AG04449 (cell line): ENCODE results near the gene CGAS.
"Not testable (repeated sequence)": the region's sequence is repeated elsewhere in the genome, so short reads cannot be mapped to it uniquely, and the experiment has no call there.

Experiments used
- CTCF ChIA-PET: fragments of 350-600 bp; formaldehyde crosslinking; extraction: SDS; loops from one replicate; lab custom pipeline; 2021; ENCODE audit warnings: antibody characterized with exemption; lab: Yijun Ruan, JAX
- POLR2A ChIA-PET: fragments of 400-600, 350-600 bp; formaldehyde crosslinking; extraction: SDS; loops from one replicate; lab custom pipeline; 2020; ENCODE audit warnings: antibody characterized with exemption, inconsistent platforms; lab: Yijun Ruan, JAX
- DNase-seq: peaks from one replicate; pipeline ENCODE4 v3.0.0-alpha.2; 2010; ENCODE audit warnings: low read depth, low spot score
- H3K4me3 ChIP-seq: 2 replicates; pipeline ENCODE4 v1.5.1; 2011; ENCODE audit warnings: low read depth, mild to moderate bottlenecking, control low read depth, low read length
- CTCF ChIP-seq: IDR thresholded peaks from one replicate; pipeline ENCODE4 v1.5.1; 2011; ENCODE audit warnings: mild to moderate bottlenecking, moderate library complexity, low read length, control low read depth, inconsistent platforms; ENCODE audit not compliant: insufficient read depth; ENCODE audit errors: missing control alignments

The CGAS gene

GRCh38 chr6:73382462-73383113 is 69.5 kb downstream of the CGAS start:
- no peak for TF ChIP-seq CTCF
- no peak overlapping the region for H3K4me3 ChIP-seq
- ChIA-PET POLR2A (no interaction called here), CTCF (interaction anchor here (0.9 kb wide), 1 partner anchor 12 kb away, joined by 3 read pairs; the partner anchor contains the start of gene OOEP)
- no peak for DNase-seq

- H3K4me3 ChIP-seq, POLR2A ChIA-PET, DNase-seq, CTCF ChIA-PET: not testable (repeated sequence)
Measured at GRCh38 chr6:73381531-73381930, 70.6 kb downstream of the CGAS start.

GRCh38 chr6:73377225-73377624 is 74.9 kb downstream of the CGAS start:
- POLR2A ChIA-PET: no interaction called here
- CTCF ChIA-PET: interaction anchor here (1.6 to 4.6 kb wide), 3 partner anchors 11 to 92 kb away, joined by 6 to 29 read pairs (median 6); no protein-coding TSS in a partner anchor
- TF ChIP-seq CTCF: no peak
- no peak overlapping the region for H3K4me3 ChIP-seq
- DNase-seq: no peak

GRCh38 chr6:73375216-73375615 is 76.9 kb downstream of the CGAS start:
- no peak for DNase-seq
- no peak overlapping the region for H3K4me3 ChIP-seq
- no peak for TF ChIP-seq CTCF
- ChIA-PET CTCF (interaction anchor here (1.2 to 1.7 kb wide), 2 partner anchors 13 to 45 kb away, joined by 3 to 9 read pairs; no protein-coding TSS in a partner anchor), POLR2A (no interaction called here)
